ENCODE data around the gene C10orf120. TPM values are rescaled to one million over a fixed set of nuclear protein-coding genes. Genes with fewer than 3 reads are reported as not detected.

The C10orf120 gene
- total RNA-seq: not detected

DNA sequence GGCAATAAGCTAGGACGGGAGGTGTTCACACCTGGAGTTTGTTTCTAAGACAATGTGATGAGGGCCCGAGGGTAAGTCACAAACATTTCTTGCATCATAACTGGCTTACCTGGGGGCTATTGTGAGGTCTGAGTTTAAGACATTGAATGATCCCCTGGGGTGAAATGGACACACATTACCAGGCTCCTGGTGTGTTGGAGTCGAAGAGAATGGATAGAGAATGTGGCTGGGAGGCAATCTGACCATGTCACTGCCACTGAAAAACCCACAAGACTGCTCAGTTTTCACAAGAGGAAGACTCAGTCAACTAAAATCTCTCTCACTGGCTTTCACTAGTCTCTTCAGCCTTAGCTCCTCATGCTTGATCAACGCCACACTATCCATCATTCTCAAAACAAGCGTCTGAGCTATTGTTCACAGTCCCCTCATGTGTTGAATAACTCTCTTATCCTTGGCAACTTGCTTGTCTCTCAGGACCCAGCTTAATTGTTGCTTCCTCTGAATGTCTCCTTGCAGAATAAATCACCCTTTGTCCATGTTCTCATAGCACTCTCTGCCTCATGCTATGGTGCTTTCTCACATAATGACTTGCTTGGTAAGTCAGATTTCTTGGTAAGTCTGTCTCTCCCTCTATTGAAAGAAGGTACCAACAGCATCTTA is at the start of gene C10orf120:
C10orf120 (minus strand) TSS at position 51 of the 660 bp plus-strand sequence. CDS start 56 bp downstream, outside the sequence.
- Mint-ChIP-seq H3K27me3 (ENCODE audit: low read depth) (no peaks in the 10 kb centered on the region), H3K4me3 (no peak within 1 kb of the TSS), H3K9me3 (no peaks in the 10 kb centered on the region), H3K27ac (no peak within 1 kb of the TSS), H3K36me3 (ENCODE audit: insufficient read depth in 2 of 2) (no peaks in the 10 kb centered on the region), H3K4me1 (ENCODE audit: low read depth) (no peaks in the 10 kb centered on the region)
- ATAC-seq (replicated peaks in 1 of 2): no peak
- DNase-seq: no peak

DNA sequence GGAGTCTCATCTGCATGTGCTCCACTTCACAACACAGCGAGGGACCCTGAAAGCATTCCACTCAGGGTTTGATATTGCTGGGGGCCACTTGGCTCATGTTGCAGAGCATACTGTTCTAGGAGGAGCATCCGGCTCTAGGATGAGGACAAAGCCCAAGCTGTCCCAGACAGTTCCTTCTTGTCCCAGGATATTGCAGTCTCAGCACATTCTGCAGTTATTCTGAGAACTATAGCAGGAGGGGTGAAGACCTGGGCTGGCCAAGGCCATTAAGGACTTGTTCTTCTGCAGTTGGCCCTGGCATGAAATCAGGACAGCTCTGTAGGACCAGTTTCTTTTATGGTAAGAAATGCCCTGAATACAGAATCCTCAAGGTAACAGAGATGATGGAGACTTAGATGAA is 48.9 kb upstream of the C10orf120 start:
- DNase-seq (no peak), ATAC-seq (replicated peaks in 1 of 2) (no peak)
- no peaks in the 10 kb centered on the region for H3K36me3 Mint-ChIP-seq (ENCODE audit: insufficient read depth in 2 of 2)
- no peaks in the 10 kb centered on the region for H3K4me1 Mint-ChIP-seq (ENCODE audit: low read depth)
- no peak overlapping the region for H3K4me3 Mint-ChIP-seq
- H3K9me3 Mint-ChIP-seq: no peaks in the 10 kb centered on the region
- H3K27me3 Mint-ChIP-seq (ENCODE audit: low read depth): peaks cover 10% of the 10 kb centered on the region
- H3K27ac Mint-ChIP-seq: no peak overlapping the region

DNA sequence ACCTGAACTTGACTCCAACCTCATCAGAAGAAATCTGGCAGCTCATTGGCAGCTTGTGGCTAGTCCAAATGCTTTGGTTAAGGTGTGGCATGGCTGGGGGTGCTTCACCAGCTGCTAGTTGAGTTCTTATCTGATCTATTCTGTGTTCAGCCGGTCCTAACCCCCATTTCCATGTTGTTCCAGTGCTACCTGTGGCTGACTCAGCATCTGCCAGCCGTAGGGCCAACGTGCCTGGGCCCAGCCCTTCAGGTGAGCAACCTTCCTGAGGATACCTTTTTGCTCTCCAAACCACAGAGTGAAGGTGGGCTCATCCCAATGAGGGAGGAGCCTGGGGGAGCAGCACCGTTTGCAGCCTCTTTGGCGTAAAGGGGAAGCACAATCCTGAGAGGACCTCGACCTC is 46.8 kb upstream of the C10orf120 start:
- no peak for DNase-seq
- H3K4me3 Mint-ChIP-seq: no peak overlapping the region
- H3K9me3 Mint-ChIP-seq: no peaks in the 10 kb centered on the region

DNA sequence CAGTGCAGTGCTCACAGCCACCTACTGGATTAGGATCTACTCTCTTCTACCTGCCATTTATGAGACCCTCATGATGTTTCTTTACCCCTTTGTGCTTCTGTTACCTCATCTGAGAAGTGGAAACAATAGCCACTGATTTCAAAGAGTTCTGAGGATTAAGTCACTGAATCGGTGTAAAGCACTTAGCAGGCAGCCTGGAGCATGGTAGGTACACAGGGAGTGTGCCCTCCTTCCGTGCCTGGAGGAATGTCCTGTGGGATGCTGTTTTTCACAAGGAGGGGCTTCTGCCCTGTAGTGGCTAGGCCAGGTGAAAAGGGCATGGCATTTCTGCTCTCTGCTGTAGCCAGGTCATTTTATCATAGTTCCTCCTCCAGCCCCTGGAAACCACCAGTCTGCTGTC is 44.6 kb upstream of the C10orf120 start:
- Mint-ChIP-seq H3K36me3 (ENCODE audit: insufficient read depth in 2 of 2) (no peaks in the 10 kb centered on the region), H3K27ac (no peak overlapping the region), H3K4me1 (ENCODE audit: low read depth) (no peaks in the 10 kb centered on the region), H3K27me3 (ENCODE audit: low read depth) (peaks cover 27% of the 10 kb centered on the region), H3K4me3 (no peak overlapping the region), H3K9me3 (no peaks in the 10 kb centered on the region)
- DNase-seq: no peak
- ATAC-seq (replicated peaks in 1 of 2): no peak

More for the DNA sequence above, 46.8 kb upstream of the C10orf120 start:
- no peak for ATAC-seq (replicated peaks in 1 of 2)
- peaks cover 20% of the 10 kb centered on the region for H3K27me3 Mint-ChIP-seq (ENCODE audit: low read depth)
- no peaks in the 10 kb centered on the region for H3K4me1 Mint-ChIP-seq (ENCODE audit: low read depth)
- no peak overlapping the region for H3K27ac Mint-ChIP-seq
- H3K36me3 Mint-ChIP-seq (ENCODE audit: insufficient read depth in 2 of 2): no peaks in the 10 kb centered on the region

DNA sequence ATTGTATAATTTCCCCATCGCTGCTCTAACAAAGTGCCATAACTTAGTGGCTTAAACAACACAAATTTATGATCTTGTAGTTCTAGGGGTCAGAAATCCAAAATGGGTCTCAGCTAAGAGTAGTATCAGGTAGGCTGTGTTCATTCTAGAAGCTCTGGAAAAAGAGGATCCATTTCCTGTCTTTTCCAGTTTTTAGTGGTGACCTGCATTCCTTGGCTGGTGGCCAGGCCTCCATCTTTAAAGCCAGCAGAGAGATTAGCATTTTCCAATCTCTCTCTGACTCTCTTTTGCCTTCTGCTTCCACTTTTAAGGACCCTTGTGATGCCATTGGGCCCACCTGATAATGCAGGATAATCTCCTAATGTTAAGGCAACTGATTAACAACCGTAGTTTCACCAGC is 41.0 kb upstream of the C10orf120 start:
- Mint-ChIP-seq H3K27me3 (ENCODE audit: low read depth) (peaks cover 34% of the 10 kb centered on the region), H3K27ac (no peak overlapping the region), H3K36me3 (ENCODE audit: insufficient read depth in 2 of 2) (no peaks in the 10 kb centered on the region), H3K4me1 (ENCODE audit: low read depth) (no peaks in the 10 kb centered on the region), H3K4me3 (no peak overlapping the region), H3K9me3 (no peaks in the 10 kb centered on the region)
- ATAC-seq (replicated peaks in 1 of 2) (no peak), DNase-seq (no peak)

DNA sequence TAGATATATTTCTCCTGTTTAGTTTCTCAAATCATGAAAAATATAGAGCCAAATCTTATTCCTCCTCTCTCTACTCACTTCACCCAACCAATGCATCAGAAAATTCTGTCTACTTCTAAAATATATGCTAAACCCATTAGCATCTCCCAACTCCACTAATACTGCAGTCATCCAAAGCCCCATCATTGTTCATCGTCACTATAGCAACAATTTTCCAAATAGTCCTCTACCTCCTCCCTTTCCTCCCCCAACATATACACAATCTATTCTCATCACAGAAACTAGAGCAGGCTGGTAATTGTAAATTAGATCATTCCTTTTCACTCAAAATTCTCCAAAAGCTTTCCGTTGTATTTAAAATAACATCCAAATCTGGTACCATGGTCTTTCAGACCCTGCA is 38.4 kb upstream of the C10orf120 start:
- no peaks in the 10 kb centered on the region for H3K9me3 Mint-ChIP-seq
- ATAC-seq (replicated peaks in 1 of 2): no peak
- no peak overlapping the region for H3K4me3 Mint-ChIP-seq
- H3K27ac Mint-ChIP-seq: no peak overlapping the region
- H3K36me3 Mint-ChIP-seq (ENCODE audit: insufficient read depth in 2 of 2): no peaks in the 10 kb centered on the region
- H3K4me1 Mint-ChIP-seq (ENCODE audit: low read depth): no peaks in the 10 kb centered on the region
- DNase-seq: no peak
- H3K27me3 Mint-ChIP-seq (ENCODE audit: low read depth): peaks cover 36% of the 10 kb centered on the region

DNA sequence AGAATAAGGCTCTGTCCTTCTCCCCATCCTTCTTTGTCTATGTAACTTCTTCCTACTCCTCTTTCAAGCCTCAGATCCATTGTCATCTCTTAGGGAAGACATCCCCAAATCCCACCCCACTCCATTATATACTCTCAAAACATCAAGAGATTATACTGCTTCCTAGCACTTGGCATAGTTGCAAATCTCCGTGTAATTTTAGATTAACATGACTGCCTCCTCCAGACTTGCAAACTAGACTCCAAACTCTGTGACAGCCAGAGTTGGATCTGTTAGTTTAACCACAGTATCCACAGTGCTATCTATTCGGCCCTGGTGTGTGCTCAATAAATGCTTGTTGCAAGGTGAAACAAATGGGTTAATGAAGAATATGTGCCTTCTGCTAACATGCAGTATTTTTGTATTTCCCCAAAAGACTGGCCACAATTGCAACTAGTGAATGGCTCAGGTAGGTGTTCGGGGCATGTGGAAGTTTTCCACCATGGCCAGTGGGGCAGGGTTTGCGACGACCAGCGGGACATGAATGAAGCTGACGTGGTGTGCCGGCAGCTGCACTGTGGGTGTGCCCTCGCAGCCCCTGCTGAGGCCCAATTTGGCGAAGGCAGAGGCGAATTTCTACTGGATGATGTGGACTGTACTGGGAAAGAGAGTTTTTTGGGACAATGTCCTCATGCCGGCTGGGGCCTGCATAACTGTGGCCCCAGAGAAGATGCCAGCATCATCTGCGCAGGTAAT is 34.5 kb upstream of the C10orf120 start:
- no peak for DNase-seq
- Mint-ChIP-seq H3K27ac (no peak overlapping the region), H3K27me3 (ENCODE audit: low read depth) (peaks cover 28% of the 10 kb centered on the region), H3K4me3 (no peak overlapping the region), H3K36me3 (ENCODE audit: insufficient read depth in 2 of 2) (no peaks in the 10 kb centered on the region), H3K4me1 (ENCODE audit: low read depth) (no peaks in the 10 kb centered on the region), H3K9me3 (no peaks in the 10 kb centered on the region)
- no peak for ATAC-seq (replicated peaks in 1 of 2)

DNA sequence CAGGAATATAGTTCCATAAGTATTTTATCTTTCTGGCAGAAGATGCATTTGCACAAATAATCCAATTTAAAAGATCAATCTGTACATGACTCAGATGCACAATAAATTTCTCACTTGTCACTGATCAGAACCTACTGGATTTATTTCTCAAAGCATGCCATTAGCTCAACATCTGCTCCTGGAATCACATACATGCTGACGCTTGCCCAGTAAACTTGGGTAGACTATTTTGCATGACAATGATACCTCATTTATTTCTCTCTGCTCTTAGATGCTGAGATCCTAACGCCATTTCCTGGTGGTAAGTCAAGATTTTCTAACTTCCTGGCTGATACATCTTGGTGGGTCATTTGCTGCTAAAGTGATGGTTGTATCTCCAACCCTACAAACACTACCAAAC is 33.8 kb upstream of the C10orf120 start:
- DNase-seq (no peak), ATAC-seq (replicated peaks in 1 of 2) (no peak)
- no peak overlapping the region for H3K27ac Mint-ChIP-seq
- H3K9me3 Mint-ChIP-seq: no peaks in the 10 kb centered on the region
- H3K4me1 Mint-ChIP-seq (ENCODE audit: low read depth): no peaks in the 10 kb centered on the region
- H3K27me3 Mint-ChIP-seq (ENCODE audit: low read depth): peaks cover 28% of the 10 kb centered on the region
- no peaks in the 10 kb centered on the region for H3K36me3 Mint-ChIP-seq (ENCODE audit: insufficient read depth in 2 of 2)
- no peak overlapping the region for H3K4me3 Mint-ChIP-seq

DNA sequence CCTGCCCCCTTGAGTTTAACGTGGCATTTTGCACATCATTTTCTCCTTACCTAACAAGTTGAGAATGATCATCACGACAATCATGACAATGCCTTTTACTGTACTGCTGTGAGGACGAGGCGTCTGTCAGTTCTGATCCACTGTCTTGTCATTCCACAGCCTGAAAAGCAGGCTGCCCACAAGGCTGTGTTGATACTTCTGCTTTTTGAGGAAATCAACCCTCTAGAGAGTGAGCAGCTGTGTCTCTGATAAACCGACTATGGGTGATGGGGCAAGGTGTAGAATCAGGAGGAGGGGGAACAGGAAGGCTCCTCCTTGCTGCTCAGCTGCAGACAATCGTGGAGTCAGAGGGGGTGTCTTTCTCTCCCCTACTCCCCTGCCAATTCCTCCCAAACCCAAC is 30.6 kb upstream of the C10orf120 start:
- Mint-ChIP-seq H3K4me3 (no peak overlapping the region), H3K9me3 (no peaks in the 10 kb centered on the region), H3K36me3 (ENCODE audit: insufficient read depth in 2 of 2) (no peaks in the 10 kb centered on the region), H3K27ac (no peak overlapping the region), H3K4me1 (ENCODE audit: low read depth) (no peaks in the 10 kb centered on the region), H3K27me3 (ENCODE audit: low read depth) (peaks cover 21% of the 10 kb centered on the region)
- no peak for ATAC-seq (replicated peaks in 1 of 2)
- no peak for DNase-seq

DNA sequence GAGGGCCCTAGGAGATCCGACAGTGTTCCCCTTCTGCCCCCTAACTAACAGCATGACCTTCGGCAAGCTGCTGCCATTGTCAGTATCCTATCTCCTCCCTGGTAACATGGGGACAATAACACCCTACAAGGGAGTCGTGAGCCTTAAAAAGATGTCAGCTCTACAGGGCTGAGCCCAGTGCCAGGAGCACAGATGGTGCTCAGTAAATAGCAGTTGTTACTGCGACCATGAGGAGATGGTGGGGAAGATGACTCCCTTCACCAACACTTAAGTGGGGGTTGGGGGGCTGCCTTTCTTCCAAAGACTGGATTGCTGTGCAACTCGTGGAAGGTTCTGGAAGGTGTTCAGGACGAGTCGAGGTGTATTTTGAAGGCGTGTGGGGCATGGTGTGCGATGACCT is 29.5 kb upstream of the C10orf120 start:
- Mint-ChIP-seq H3K9me3 (no peaks in the 10 kb centered on the region), H3K27me3 (ENCODE audit: low read depth) (peaks cover 17% of the 10 kb centered on the region), H3K36me3 (ENCODE audit: insufficient read depth in 2 of 2) (no peaks in the 10 kb centered on the region), H3K4me3 (no peak overlapping the region), H3K4me1 (ENCODE audit: low read depth) (no peaks in the 10 kb centered on the region), H3K27ac (no peak overlapping the region)
- DNase-seq (no peak), ATAC-seq (replicated peaks in 1 of 2) (no peak)

DNA sequence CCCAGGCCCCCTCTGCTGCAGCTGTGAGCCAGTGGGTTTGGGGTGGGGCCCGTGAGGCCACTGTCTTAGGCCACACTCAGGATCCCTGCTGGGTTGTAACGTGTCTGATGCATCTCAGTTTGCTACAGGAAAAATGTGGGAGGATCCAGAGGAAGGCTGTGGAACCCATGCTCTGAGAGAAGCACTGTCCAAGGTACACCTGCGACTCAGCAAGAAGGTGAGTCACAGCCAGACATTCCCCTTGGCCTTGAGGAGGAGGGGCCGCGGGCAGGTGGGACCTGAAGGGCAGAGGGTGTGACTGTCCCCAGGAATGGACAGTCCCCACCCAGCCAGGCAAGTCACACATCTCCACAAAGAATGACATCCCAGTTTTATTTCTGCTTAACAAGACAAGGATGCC is 27.8 kb upstream of the C10orf120 start:
- peaks cover 9% of the 10 kb centered on the region for H3K27me3 Mint-ChIP-seq (ENCODE audit: low read depth)
- H3K36me3 Mint-ChIP-seq (ENCODE audit: insufficient read depth in 2 of 2): no peaks in the 10 kb centered on the region
- no peaks in the 10 kb centered on the region for H3K4me1 Mint-ChIP-seq (ENCODE audit: low read depth)
- ATAC-seq (replicated peaks in 1 of 2): no peak
- no peaks in the 10 kb centered on the region for H3K9me3 Mint-ChIP-seq
- no peak overlapping the region for H3K27ac Mint-ChIP-seq
- DNase-seq: no peak
- H3K4me3 Mint-ChIP-seq: no peak overlapping the region

DNA sequence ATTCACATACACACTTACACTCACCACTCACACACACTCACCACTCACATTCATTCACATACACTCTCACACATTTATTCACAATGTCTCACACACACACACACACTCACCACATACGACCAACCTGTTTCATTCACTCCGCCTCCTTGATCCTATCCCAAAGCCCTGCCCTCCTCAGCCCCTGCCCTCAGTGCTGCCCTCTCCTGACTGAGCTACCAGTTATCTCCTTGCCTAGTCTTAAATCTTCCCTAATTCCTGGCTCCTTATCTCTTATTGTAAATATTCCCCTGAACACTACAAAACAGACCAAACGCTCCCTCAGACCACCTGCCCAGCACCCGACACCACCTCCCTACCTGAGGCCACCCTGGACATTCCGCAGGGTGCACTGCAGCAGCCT is 26.1 kb upstream of the C10orf120 start:
- no peak overlapping the region for H3K27ac Mint-ChIP-seq
- H3K4me1 Mint-ChIP-seq (ENCODE audit: low read depth): no peaks in the 10 kb centered on the region
- no peak for DNase-seq
- ATAC-seq (replicated peaks in 1 of 2): no peak
- H3K9me3 Mint-ChIP-seq: no peaks in the 10 kb centered on the region
- H3K27me3 Mint-ChIP-seq (ENCODE audit: low read depth): no peaks in the 10 kb centered on the region
- H3K4me3 Mint-ChIP-seq: no peak overlapping the region
- H3K36me3 Mint-ChIP-seq (ENCODE audit: insufficient read depth in 2 of 2): no peaks in the 10 kb centered on the region

DNA sequence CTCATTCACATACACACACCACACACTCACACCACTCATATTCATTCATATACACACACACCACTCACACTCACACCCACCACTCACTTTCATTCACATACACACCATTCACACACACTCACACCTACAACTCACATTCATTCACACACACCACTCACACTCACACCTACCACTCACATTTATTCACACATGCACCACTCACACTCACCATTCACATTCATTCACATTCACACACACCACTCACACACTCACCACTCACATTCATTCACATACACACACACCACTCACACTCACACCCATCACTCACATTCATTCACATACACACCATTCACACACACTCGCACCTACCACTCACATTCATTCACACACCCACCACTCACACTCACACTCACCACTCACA is 25.4 kb upstream of the C10orf120 start:
- DNase-seq (no peak), ATAC-seq (replicated peaks in 1 of 2) (no peak)
- no peaks in the 10 kb centered on the region for H3K27me3 Mint-ChIP-seq (ENCODE audit: low read depth)
- no peaks in the 10 kb centered on the region for H3K9me3 Mint-ChIP-seq
- H3K4me1 Mint-ChIP-seq (ENCODE audit: low read depth): no peaks in the 10 kb centered on the region
- no peak overlapping the region for H3K4me3 Mint-ChIP-seq
- no peak overlapping the region for H3K27ac Mint-ChIP-seq
- H3K36me3 Mint-ChIP-seq (ENCODE audit: insufficient read depth in 2 of 2): no peaks in the 10 kb centered on the region

DNA sequence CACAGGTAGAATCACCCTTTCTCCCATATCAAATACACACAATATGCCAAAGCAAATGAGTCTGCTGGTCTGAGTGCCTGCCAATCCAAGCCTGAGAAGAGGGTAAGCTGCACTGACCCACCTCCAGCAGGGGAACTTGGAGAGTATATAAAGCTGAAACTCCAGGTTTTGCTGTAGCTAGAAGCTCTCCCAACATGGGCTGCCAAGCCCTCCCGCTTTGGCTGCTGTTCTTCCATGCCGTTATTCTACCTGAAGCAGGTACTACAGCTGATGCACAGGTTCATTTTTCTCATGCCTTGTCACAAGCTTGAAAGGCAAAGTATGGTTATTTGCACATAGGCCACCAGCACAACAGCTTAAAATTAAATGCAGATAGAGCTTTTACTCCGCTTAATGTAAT is 21.5 kb upstream of the C10orf120 start:
- ATAC-seq (replicated peaks in 1 of 2) (no peak), DNase-seq (no peak)
- Mint-ChIP-seq H3K4me1 (ENCODE audit: low read depth) (no peaks in the 10 kb centered on the region), H3K4me3 (no peak overlapping the region), H3K27me3 (ENCODE audit: low read depth) (peaks cover 18% of the 10 kb centered on the region), H3K36me3 (ENCODE audit: insufficient read depth in 2 of 2) (no peaks in the 10 kb centered on the region), H3K27ac (no peak overlapping the region), H3K9me3 (no peaks in the 10 kb centered on the region)

Data from activated T-cell treated with anti-CD3 and anti-CD28 coated beads, Interleukin-2, amount 50 U/mL, for 72 hours (primary cell).